GM10248 (cell line): ENCODE data around the gene SETBP1.

Experiments used
- CTCF ChIA-PET: fragments of 300-600 bp; sonication (Branson Sonifier 250); formaldehyde crosslinking; extraction: SDS; loops from one replicate; lab custom pipeline; 2021; ENCODE audit warnings: antibody characterized with exemption; lab: Yijun Ruan, JAX
- POLR2A ChIA-PET: fragments of 350-650 bp; sonication (Branson Sonifier 250); formaldehyde crosslinking; extraction: SDS; loops from one replicate; lab custom pipeline; 2020; ENCODE audit warnings: antibody characterized with exemption; lab: Yijun Ruan, JAX
- DNase-seq: peaks from one replicate; pipeline ENCODE4 v3.0.0; 2012; ENCODE audit errors: extremely low spot score
- CTCF ChIP-seq: IDR thresholded peaks from 2 replicates; pipeline ENCODE4 v1.5.1; 2012; ENCODE audit warnings: mild to moderate bottlenecking, low read depth; ENCODE audit errors: extremely low read depth, missing control alignments, control extremely low read depth

Gene SETBP1

GRCh38 chr18:44942073-44942472 is 261.4 kb downstream of the SETBP1 start:
- ChIA-PET CTCF (interaction anchor here (0.8 to 3.9 kb wide), 10 partner anchors 9 to 271 kb away, joined by 3 to 12 read pairs (median 4); no protein-coding TSS in a partner anchor), POLR2A (no interaction called here)
- TF ChIP-seq CTCF, result no peak
- DNase-seq, result no peak

GRCh38 chr18:44943311-44943881 is 262.7 kb downstream of the SETBP1 start:
- no peak for DNase-seq
- no peak for TF ChIP-seq CTCF
- CTCF ChIA-PET, result interaction anchor here (1.5 to 3.9 kb wide), 4 partner anchors 12 to 31 kb away, joined by 3 to 12 read pairs (median 4); no protein-coding TSS in a partner anchor
- POLR2A ChIA-PET, result no interaction called here

DNA sequence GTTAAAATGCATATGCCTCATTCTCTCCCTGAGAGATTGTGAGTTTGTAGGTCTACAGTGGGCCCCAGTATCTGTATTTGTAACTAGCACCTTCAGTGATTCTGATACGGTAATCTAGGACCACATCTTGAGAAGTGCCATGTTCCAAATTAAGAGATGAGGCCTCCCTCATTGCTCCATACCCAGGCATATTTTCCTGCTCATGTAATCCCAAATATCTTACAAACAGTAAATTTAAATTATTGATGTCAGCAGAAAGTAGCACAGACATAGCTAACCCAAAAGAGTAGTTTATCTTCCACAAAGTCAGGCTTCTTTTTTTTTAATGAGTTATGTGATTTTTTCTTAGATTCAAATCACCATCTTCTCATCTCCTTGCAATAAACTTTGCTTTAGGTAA is 263.8 kb downstream of the SETBP1 start:
- TF ChIP-seq CTCF, result no peak
- ChIA-PET POLR2A (no interaction called here), CTCF (interaction anchor here (3.9 kb wide), 1 partner anchor 11 kb away, joined by 12 read pairs; no protein-coding TSS in a partner anchor)
- no peak for DNase-seq

- no peak for DNase-seq
- TF ChIP-seq CTCF, result no peak
- ChIA-PET CTCF (interaction anchor here (0.9 to 1.8 kb wide), 5 partner anchors 10 to 267 kb away, joined by 3 to 6 read pairs (median 3); no protein-coding TSS in a partner anchor), POLR2A (no interaction called here)
These were observed 265.3 kb downstream of the SETBP1 start for GRCh38 chr18:44945888-44946401.

DNA sequence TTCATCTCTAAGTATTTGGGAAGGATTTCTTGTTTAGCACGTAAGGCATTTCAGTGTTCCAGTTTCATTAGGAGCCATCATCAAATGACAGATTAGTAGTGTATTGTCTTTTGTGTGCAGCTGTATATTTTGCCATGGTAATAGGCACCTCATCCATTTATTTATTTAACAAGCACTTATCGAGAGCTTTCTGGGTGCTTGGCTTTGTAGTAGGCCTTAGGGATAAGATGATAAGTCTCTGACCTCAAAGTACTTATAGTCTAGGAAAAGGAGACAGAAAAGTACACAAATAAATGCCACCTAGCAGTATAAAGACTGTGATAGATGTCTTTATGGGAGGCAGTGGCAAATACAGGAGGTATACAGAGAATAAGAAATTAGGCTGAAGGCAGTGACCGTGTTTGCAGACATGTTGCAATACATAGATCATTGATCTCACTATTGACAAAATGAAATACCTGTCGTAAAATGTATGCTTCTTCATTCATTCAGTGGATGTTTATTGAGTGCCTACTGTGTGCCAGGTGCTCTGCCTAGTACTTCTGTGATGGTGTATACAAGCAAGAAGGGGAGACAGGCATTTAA is 265.9 kb downstream of the SETBP1 start:
- CTCF ChIA-PET, result interaction anchor here (0.9 to 1.8 kb wide), 4 partner anchors 11 to 267 kb away, joined by 3 to 6 read pairs (median 4); no protein-coding TSS in a partner anchor
- DNase-seq, result no peak
- TF ChIP-seq CTCF, result no peak

GRCh38 chr18:44949967-44950366 is 269.3 kb downstream of the SETBP1 start:
- ChIA-PET POLR2A (no interaction called here), CTCF (interaction anchor here (1.8 kb wide), 1 partner anchor 27 kb away, joined by 5 read pairs; no protein-coding TSS in a partner anchor)
- no peak for DNase-seq
- no peak for TF ChIP-seq CTCF

More for the DNA sequence above, 265.9 kb downstream of the SETBP1 start:
- POLR2A ChIA-PET, result no interaction called here
